ENCODE measurements around the gene ADPRHL1.

The ADPRHL1 gene

DNA sequence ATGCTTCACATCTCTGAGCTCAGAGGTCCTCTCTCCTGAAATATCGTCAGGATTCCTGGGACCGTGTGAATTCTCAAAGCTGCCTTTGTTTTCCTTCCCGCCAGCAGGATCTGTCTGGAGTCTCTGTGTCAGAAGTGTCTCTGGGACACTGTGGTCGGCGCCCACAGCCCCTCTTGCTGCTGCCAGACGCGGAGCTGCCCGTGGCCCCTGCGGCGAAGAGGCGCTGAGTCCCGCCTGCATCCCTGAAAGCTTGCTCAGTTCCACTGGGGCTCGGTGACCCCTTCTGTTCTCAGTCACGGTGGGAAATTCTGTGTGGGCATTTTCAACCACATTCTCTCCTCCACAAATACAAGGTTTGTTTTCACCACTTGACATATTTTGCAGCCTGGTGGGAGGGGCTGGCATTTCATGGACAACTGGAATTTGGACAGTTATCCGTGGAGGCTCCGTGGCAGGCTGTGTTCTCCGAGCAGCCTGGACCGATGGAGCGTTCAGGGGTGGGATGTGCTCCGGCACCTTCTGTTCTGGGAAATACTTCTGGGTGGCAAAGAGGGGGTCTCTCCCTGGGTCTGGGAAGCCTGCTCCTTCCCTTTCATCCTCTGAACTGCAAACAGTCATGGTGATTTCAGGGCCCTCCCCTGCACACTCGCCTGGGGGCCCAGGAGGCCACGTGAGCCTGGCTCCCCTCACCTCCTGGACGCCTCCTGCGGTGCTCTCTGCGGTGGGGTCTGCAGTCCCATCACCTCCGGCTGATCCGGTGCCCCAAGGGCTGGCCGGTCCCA is 46.8 kb downstream of the ADPRHL1 start:
- no peak for TF ChIP-seq POLR2A (IDR thresholded peaks at IDR 0.05; ENCODE audit: low read depth, low read length)
- DNase-seq (ENCODE audit: insufficient read length, low spot score) (no peak), FAIRE-seq (no peak)

DNA sequence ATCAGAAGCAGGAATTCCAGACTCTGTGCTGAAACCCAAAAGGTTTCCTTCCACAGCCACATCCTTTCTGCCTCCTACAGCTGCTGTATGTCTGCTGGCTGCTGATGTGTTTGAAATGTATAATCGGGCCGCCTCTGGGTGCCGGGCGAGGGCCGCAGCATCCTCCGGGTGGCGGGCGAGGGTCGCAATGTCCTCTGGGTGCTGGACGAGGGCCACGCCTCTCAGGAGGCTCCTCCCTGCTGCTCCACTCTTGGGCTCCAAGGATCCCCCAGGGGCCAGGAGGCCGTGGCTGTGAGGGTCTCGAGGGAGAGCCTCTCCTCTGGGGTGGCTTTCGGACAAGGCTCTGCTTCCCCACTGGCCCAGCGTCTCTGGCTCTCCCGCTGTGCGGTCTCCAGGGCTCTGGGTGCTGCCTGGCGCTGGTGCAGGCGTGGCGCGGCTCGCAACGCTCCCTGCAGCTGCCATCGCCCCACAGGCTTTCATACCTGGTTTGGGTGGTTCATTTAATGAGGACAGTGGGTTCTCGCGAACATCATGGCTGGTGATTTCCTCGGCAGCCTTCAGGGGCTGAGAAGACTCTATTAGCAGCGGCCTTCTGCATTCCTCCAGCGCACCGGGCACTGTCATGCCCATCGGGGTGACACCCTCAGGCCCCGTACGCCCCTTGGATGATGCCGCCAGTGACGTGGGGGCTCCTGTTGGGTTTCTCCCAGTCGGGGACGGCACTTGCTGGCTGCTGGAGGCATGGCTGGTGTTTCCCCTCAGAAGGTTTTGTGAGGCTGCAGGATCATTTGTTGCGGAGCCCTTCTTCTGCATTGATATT is 47.6 kb downstream of the ADPRHL1 start:
- no peak for TF ChIP-seq POLR2A (IDR thresholded peaks at IDR 0.05; ENCODE audit: low read depth, low read length)

DNA sequence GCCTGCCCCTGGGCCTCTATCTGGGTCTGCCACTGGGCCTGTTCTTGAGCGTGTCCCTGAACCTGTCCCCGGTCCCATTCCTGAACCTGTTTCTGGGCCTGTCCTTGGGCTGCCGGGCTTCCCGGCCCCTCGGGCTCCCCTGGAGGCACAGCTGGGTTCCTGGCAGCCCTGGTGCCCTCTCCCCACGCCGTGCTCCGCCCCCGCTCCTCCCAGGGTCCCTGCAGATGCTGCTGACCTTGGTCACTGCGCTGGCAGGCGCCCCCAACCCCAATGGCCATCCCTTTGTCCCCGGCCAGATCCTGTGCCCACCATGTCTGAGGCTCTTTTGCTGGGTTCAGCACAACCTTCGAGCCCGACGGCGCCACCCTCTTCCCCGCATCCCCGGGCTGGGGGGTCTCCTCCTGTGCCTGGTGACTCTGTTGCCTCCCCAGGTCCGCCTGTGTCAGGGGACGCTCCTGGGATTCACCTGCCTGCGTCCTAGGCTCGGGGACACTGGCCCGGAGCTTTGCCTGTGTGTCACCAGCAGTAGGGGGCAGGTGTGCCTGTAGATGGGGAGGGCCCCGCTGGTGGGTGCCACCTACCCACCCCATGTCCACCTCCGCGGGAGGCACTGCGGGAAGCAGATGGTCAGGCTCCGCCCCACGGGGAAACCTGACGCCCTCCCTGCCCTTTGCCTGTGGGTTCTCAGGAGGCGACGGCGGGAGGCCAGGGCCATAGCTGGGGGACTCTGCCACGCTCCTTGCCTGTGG is 48.4 kb downstream of the ADPRHL1 start:
- DNase-seq (ENCODE audit: insufficient read length, low spot score) (no peak), FAIRE-seq (no peak)
- no peak for TF ChIP-seq POLR2A (IDR thresholded peaks at IDR 0.05; ENCODE audit: low read depth, low read length)

More for the DNA sequence above, 47.6 kb downstream of the ADPRHL1 start:
- FAIRE-seq (no peak), DNase-seq (ENCODE audit: insufficient read length, low spot score) (no peak)

DNA sequence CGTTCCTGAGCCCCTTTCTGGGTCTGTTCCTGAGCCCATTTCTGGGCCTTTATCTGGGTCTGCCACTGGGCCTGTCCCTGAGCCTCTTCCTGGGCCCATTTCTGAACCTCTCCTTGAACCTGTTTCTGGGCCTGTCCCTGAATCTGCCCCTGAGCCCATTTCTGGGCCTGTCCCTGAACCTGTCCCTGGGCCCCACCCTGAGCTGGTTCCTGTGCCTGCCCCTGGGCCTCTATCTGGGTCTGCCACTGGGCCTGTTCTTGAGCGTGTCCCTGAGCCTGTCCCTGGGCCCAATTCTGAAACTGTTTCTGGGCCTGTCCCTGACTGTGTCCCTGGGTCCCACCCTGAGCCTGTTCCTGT is 48.9 kb downstream of the ADPRHL1 start:
- DNase-seq (ENCODE audit: insufficient read length, low spot score): no peak
- FAIRE-seq: no peak
- no peak for TF ChIP-seq POLR2A (IDR thresholded peaks at IDR 0.05; ENCODE audit: low read depth, low read length)

DNA sequence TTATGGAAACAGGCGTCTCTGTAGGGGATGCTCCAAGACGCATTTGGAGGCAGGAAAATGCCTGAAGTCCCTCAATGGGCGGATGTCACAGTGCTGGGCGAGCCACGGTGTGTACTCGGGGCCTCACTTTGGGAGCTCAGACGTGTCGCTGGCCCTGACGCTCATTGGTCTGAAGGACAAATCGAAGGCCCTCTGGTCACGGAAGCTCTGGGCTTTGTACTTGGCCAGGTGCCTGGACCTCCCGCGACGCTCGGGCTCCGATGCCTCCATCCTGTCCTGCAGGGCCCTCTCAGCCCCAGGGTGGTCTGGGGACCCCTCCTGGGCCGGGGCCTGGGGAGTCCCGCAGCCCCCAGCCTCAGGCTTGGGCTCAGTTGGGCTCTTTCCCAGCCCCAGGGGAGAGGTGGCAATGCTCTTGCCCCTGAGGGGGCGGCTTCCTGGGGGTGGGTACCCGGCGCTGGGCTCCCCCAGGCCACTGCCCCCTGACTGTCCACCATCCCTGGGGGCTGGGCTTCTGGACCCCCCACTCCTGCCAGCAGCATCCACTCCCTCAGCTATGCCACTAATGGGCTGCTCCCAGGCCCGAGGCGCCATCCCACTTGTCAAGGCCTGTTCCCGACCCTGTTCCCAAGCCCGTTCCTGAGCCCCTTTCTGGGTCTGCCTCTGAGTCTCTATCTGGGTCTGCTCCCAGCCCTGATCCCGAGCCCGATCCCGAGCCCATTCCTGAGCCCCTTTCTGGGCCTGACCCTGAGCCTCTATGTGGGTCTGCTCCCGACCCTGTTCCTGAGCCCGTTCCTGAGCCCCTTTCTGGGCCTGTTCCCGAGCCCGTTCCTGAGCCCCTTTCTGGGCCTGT is 49.8 kb downstream of the ADPRHL1 start:
- no peak for TF ChIP-seq POLR2A (IDR thresholded peaks at IDR 0.05; ENCODE audit: low read depth, low read length)
- FAIRE-seq: no peak
- no peak for DNase-seq (ENCODE audit: insufficient read length, low spot score)

DNA sequence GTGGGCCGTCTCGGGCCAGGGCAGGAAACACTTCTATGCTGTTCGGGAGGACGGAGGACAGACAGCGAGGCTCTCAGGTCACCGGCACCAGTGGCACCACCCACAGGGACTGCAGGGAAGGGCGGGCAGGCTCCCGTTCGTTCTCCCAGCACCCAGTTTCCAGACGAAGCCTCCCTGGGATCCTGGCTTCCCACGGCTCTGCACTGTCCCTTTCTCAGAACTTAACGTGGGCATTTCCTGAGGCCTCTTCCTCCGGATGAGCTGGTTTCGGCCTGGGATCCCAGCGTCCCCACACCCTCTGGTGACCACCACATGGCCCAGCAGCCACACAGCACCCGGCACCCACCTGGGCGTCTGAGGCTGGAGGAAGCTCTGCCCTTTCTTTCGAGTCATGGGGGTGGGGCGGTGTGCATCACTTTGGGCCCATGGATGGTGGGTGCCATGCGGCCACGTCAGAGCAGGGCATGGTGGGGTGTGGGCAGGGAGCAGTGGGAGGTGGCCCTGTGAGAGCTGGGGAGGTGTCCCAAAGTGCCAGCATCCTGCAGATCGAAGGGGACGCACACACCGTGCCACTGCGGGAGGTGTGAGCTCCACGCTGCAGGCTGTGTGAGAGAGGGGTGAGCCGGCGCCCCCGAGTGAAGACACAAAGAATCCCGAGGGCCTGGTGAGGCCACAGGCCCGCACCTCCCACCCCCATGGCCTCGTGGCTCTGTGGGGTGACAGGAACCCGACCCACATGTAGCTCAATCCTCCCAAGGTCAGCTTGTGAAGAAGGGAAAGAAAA is 50.6 kb downstream of the ADPRHL1 start:
- FAIRE-seq: no peak
- DNase-seq (ENCODE audit: insufficient read length, low spot score): no peak
- TF ChIP-seq POLR2A (IDR thresholded peaks at IDR 0.05; ENCODE audit: low read depth, low read length): no peak

DNA sequence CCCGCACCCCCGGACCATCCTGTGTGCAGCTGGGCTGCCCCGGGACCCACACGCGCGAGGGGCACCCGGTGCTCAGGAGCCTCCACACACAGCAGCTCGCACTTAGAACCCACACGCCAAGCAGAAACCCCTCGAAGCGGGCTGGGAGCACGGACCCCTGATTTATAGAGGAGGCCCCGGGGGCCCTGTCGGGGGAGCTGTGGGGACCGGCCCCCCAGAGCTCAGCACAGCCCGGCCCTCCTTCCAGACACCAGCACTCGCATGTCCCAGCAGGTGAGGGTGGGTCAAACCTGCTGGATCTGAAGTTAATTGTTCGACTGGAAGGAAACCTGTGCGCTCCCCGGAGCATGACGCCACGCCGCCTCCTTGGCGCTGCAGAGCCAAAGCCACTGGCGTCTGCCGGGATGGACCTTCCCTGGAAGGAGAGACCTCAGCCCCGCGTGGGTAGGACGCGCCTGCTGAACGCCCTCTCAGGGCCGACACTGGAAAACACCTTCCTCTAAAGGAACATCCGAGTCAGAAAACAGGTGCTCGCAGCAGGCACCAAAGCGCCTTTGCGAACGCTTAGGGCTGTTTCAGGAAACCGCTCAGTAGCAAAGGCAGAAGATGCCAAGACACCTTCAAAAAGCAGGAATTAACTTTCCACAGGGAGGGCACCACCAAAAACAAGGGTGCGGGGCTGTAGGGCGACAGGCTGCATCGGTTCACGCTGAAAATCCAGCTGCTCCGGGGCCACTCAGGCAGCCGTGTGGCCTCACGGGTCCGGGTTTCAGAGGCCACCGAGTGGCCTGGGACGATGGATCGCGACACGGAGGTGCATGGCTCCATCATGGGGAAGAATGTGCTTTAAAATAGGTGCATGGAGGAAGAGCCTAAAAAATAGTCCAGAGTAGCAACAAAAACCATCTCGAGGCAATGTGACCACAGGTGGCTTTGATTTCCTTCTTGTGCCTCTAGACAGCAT is 51.6 kb downstream of the ADPRHL1 start:
- no peak for FAIRE-seq
- TF ChIP-seq POLR2A (IDR thresholded peaks at IDR 0.05; ENCODE audit: low read depth, low read length): no peak
- no peak for DNase-seq (ENCODE audit: insufficient read length, low spot score)

DNA sequence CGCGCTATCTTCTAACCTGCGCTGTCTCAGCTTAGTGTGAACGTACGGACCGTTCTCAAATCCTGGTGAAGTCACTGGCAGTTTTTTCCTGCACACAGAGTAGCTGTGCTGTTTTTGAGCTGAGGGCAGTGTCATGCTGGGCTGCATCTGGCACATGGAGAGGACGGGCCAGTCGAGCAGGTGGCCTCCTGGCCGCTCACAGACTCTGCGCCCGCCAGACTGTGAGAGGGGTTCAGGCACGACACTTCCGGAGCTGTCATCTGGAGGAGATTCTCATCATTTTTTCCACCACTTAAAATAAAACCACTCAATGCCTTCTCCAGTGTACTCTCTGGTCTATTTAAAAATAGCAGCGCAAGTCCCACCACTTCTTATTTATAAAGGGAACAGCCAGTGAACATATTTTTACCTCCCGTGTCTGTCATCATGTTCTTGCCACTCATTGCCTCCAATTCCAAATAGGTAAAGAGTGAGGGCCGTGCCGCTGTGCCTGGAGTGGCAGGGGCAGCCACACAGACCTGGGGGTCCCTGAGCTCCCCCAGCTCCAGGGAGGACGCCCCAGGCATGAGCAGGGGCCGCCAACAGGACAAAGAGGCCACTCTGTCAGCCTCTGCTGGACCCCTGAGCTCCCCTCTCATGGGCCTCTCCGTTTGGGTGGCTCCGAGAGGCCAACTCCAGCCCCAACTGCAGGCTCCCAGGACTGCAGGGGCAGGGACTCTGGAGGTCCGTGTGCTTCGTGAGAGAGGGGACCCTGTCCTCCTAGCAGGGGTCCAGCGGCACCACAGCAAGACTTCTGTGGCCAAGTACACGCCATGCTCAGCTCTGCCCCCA is 52.5 kb downstream of the ADPRHL1 start:
- no peak for TF ChIP-seq POLR2A (IDR thresholded peaks at IDR 0.05; ENCODE audit: low read depth, low read length)
- FAIRE-seq (no peak), DNase-seq (ENCODE audit: insufficient read length, low spot score) (no peak)

DNA sequence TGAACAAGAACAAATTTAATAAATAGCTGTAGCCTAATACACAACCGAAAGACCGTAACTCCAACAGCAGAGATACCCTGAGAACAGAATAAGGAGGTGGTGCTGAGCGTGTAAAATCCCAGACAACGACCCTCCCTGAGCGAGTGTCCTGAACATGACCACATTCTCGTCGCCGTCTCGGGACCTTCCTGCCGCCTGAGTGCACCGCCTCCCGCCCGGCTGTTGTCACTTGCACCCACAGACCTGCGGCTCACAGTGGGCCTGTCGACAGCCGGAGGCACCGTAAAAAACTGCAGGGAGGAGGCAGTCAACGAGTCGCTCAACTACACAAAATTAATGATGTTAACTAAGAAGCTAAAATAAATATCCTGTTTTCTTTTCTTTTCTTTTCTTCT is 53.5 kb downstream of the ADPRHL1 start:
- DNase-seq (ENCODE audit: insufficient read length, low spot score): no peak
- no peak for TF ChIP-seq POLR2A (IDR thresholded peaks at IDR 0.05; ENCODE audit: low read depth, low read length)
- FAIRE-seq: no peak

DNA sequence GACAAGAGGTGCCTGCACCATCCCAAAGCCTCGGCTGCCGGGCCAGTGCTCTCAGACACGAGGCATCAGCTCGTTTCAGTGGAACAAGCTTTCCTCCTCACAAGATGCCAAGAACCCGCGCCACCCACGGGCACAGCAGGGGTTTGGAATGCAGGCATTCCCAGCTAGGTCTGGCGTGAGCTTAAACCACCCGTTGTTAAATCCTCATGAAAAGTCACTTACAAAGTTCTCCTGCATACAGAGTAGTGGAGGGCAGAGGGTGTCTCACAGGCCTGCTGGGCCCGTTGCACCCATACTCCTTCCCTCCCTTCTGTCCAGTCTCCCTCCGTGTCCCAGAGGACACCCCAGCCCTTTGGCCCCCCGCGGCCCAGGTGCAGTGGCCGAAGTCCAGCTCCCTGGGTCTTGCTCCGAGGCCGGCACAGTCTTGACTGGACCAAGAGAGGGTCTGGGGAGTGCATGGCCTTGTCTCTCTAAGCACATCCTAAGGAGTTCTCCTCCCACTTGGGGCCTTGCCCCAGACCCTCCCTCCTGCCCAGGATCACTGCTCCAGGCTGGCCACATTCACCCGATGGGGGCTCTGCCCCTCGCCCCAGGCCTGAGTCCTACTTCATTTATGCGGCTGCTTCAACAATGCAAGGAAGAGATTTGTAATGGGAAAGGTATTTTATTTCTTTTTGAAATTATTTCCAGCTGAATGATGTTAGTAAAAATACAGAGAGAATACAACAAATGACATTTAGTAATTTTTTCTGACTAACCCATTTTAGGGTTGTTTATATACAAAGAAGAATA is 54.1 kb downstream of the ADPRHL1 start:
- peak; percentile 61 for FAIRE-seq
- DNase-seq (ENCODE audit: insufficient read length, low spot score): peak; percentile 76
- TF ChIP-seq POLR2A (IDR thresholded peaks at IDR 0.05; ENCODE audit: low read depth, low read length): no peak

Measured in H54 (cell line).